Activated naive CD4-positive, alpha-beta T cell treated with anti-CD3 and anti-CD28 coated beads, Interleukin-2, amount 50 U/mL, for 72 hours (primary cell): ENCODE results near the gene CXCL11. TPM values are rescaled to one million over a fixed set of nuclear protein-coding genes. Genes with fewer than 3 reads are reported as not detected.
"Not testable (repeated sequence)": the region's sequence is repeated elsewhere in the genome, so short reads cannot be mapped to it uniquely, and the experiment has no call there.

ENCODE experiments used
- ATAC-seq, 2 donors: fragments of 150-1000 bp; cut with Tn5 transposase; 2 replicates each; pipeline ENCODE4 v1.10.0; 2021; ENCODE audit warnings: mild to moderate bottlenecking in 2 of 2, moderate library complexity in 2 of 2
- DNase-seq, 2 donors: peaks; one replicate each; pipeline ENCODE4 v3.0.0; 2021 to 2022; ENCODE audit warnings: low spot score in 2 of 2
- H3K27ac Mint-ChIP-seq, 2 donors: one replicate each; pipeline ENCODE4 v1.8.0; 2022; ENCODE audit warnings: mild to moderate bottlenecking in 2 of 2, mixed read lengths in 2 of 2
- H3K36me3 Mint-ChIP-seq, 2 donors: one replicate each; pipeline ENCODE4 v1.8.0; 2022; ENCODE audit warnings: mixed read lengths in 2 of 2
- H3K9me3 Mint-ChIP-seq, 2 donors: one replicate each; pipeline ENCODE4 v1.8.0; 2022; ENCODE audit warnings: mixed read lengths in 2 of 2
- total RNA-seq, 2 donors: library from RNA; stranded (reverse); gene quantifications; one replicate each; pipeline ENCODE4 v1.2.3, GENCODE V29; 2022

Gene CXCL11
- total RNA-seq, 2 donors from 2014 or later: 0.21 to 0.23 TPM

- DNase-seq (no peak), ATAC-seq (no peak)
- Mint-ChIP-seq H3K9me3 (no peaks in the 10 kb centered on the region), H3K36me3 (no peaks in the 10 kb centered on the region), H3K27ac (no peak overlapping the region)
Measured at GRCh38 chr4:76012388-76012801, 23.5 kb downstream of the CXCL11 start.

- Mint-ChIP-seq H3K27ac (no peak overlapping the region), H3K36me3 (no peaks in the 10 kb centered on the region), H3K9me3 (no peaks in the 10 kb centered on the region)
- no peak for DNase-seq
- ATAC-seq: peak in 1 of 2 donors; percentile 72
Measured at GRCh38 chr4:76011700-76012387, 24.0 kb downstream of the CXCL11 start.

GRCh38 chr4:76011018-76011670, 24.7 kb downstream of the CXCL11 start:
- H3K36me3 Mint-ChIP-seq: no peaks in the 10 kb centered on the region
- no peaks in the 10 kb centered on the region for H3K9me3 Mint-ChIP-seq
- H3K27ac Mint-ChIP-seq: no peak overlapping the region
- ATAC-seq (no peak), DNase-seq (no peak)

- DNase-seq (no peak), ATAC-seq (no peak)
- no peaks in the 10 kb centered on the region for H3K36me3 Mint-ChIP-seq
- no peak overlapping the region for H3K27ac Mint-ChIP-seq
- no peaks in the 10 kb centered on the region for H3K9me3 Mint-ChIP-seq
Measured at GRCh38 chr4:76010576-76010975, 25.3 kb downstream of the CXCL11 start.

- H3K27ac Mint-ChIP-seq: no peak overlapping the region
- no peak for DNase-seq
- ATAC-seq: no peak
- no peaks in the 10 kb centered on the region for H3K9me3 Mint-ChIP-seq
- H3K36me3 Mint-ChIP-seq: no peaks in the 10 kb centered on the region
Measured at GRCh38 chr4:76009311-76009710, 26.6 kb downstream of the CXCL11 start.

GRCh38 chr4:76007089-76007862, 28.6 kb downstream of the CXCL11 start, which contains the start of gene CXCL9:
CXCL9 (minus strand) TSS chr4:76007509; CDS start chr4:76007449, 60 bp downstream.
- no peak for ATAC-seq
- Mint-ChIP-seq H3K27ac (no peak within 1 kb of the TSS), H3K9me3 (no peaks in the 10 kb centered on the region), H3K36me3 (no peaks in the 10 kb centered on the region)
- DNase-seq: no peak

GRCh38 chr4:76003620-76004019, 32.2 kb downstream of the CXCL11 start:
- no peak for DNase-seq
- Mint-ChIP-seq H3K27ac (no peak overlapping the region), H3K9me3 (no peaks in the 10 kb centered on the region), H3K36me3 (no peaks in the 10 kb centered on the region)
- no peak for ATAC-seq

- no peak overlapping the region for H3K27ac Mint-ChIP-seq
- DNase-seq (no peak), ATAC-seq (no peak)
- H3K36me3 Mint-ChIP-seq: no peaks in the 10 kb centered on the region
- H3K9me3 Mint-ChIP-seq: no peaks in the 10 kb centered on the region
Measured at GRCh38 chr4:76003035-76003434, 32.8 kb downstream of the CXCL11 start.

- no peak for DNase-seq
- H3K36me3 Mint-ChIP-seq: no peaks in the 10 kb centered on the region
- no peak overlapping the region for H3K27ac Mint-ChIP-seq
- no peak for ATAC-seq
- no peaks in the 10 kb centered on the region for H3K9me3 Mint-ChIP-seq
Measured at GRCh38 chr4:76002176-76002575, 33.7 kb downstream of the CXCL11 start.

- DNase-seq (no peak), ATAC-seq (no peak)
- Mint-ChIP-seq H3K9me3 (no peaks in the 10 kb centered on the region), H3K36me3 (no peaks in the 10 kb centered on the region), H3K27ac (no peak overlapping the region)
Measured at GRCh38 chr4:76001700-76002099, 34.2 kb downstream of the CXCL11 start.

- ATAC-seq: no peak
- no peak overlapping the region for H3K27ac Mint-ChIP-seq
- no peaks in the 10 kb centered on the region for H3K9me3 Mint-ChIP-seq
- DNase-seq: no peak
- no peaks in the 10 kb centered on the region for H3K36me3 Mint-ChIP-seq
Measured at GRCh38 chr4:76000279-76000678, 35.6 kb downstream of the CXCL11 start.

- not testable (repeated sequence) for ATAC-seq, H3K36me3 Mint-ChIP-seq, H3K27ac Mint-ChIP-seq, DNase-seq, H3K9me3 Mint-ChIP-seq
Measured at GRCh38 chr4:75998525-75999147, 37.2 kb downstream of the CXCL11 start.

GRCh38 chr4:75997946-75998345, 37.9 kb downstream of the CXCL11 start:
- H3K27ac Mint-ChIP-seq: no peak overlapping the region
- ATAC-seq (no peak), DNase-seq (no peak)
- H3K9me3 Mint-ChIP-seq: no peaks in the 10 kb centered on the region
- no peaks in the 10 kb centered on the region for H3K36me3 Mint-ChIP-seq

GRCh38 chr4:75997081-75997480, 38.8 kb downstream of the CXCL11 start:
- DNase-seq (no peak), ATAC-seq (no peak)
- no peaks in the 10 kb centered on the region for H3K9me3 Mint-ChIP-seq
- no peak overlapping the region for H3K27ac Mint-ChIP-seq
- H3K36me3 Mint-ChIP-seq: no peaks in the 10 kb centered on the region

GRCh38 chr4:75995727-75996126, 40.1 kb downstream of the CXCL11 start:
- Mint-ChIP-seq H3K27ac (peak overlapping the region in 1 of 2 donors; percentile 67), H3K9me3 (no peaks in the 10 kb centered on the region), H3K36me3 (peaks cover 0 to 5% of the 10 kb centered on the region in 2 donors)
- ATAC-seq: peak in 1 of 2 donors; percentile 19
- peak in 1 of 2 donors; percentile 17 for DNase-seq

- ATAC-seq: no peak
- H3K36me3 Mint-ChIP-seq: peaks cover 19 to 22% of the 10 kb centered on the region in 2 donors
- peaks cover 0 to 5% of the 10 kb centered on the region in 2 donors for H3K9me3 Mint-ChIP-seq
- DNase-seq: no peak
- H3K27ac Mint-ChIP-seq: no peak overlapping the region
Measured at GRCh38 chr4:75992462-75992861, 43.4 kb downstream of the CXCL11 start.
